ENCODE data around the gene GNB3. TPM values are rescaled to one million over a fixed set of nuclear protein-coding genes. Genes with fewer than 3 reads are reported as not detected.

GNB3 gene
- total RNA-seq, 2 donors from 2014 or later, result 0.83 to 1.5 TPM

DNA sequence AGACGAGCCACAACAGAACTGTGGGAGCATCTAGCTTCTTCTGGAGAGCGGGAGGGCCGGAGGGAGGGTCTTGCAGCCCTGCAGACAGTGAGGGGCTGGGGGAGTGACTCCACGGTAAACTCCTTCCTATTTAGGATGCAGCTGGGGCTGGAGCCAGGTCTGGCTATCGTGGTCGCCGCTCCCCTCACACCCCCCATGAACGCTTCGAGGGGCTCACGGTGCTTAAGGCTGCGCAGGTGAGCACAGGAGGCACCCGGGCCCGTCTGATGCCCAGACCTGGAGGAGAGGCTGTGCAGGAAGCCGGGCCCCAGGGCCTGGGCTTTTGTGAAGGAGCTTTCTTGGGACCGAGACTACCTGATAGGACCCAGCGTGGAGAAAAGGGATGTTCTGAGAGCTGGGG lies 3.9 kb upstream of the GNB3 start:
- peaks cover 49% of the 10 kb centered on the region for H3K36me3 ChIP-seq
- H3K27me3 ChIP-seq, result no peaks in the 10 kb centered on the region
- DNase-seq (ENCODE audit: low spot score), result no peak
- no peak overlapping the region for H3K27ac ChIP-seq
- no peak for TF ChIP-seq CTCF (IDR thresholded peaks at IDR 0.05)
- no peaks in the 10 kb centered on the region for H3K9me3 ChIP-seq
- peaks cover 0 to 10% of the 10 kb centered on the region in 2 donors for H3K4me1 ChIP-seq
- H3K4me3 ChIP-seq, result no peak overlapping the region

- no peak overlapping the region for H3K4me3 ChIP-seq
- DNase-seq (ENCODE audit: low spot score), result no peak
- peaks cover 55% of the 10 kb centered on the region for H3K36me3 ChIP-seq
- H3K27ac ChIP-seq, result no peak overlapping the region
- no peak for TF ChIP-seq CTCF (IDR thresholded peaks at IDR 0.05)
- H3K4me1 ChIP-seq, result peaks cover 0 to 10% of the 10 kb centered on the region in 2 donors
- H3K9me3 ChIP-seq, result no peaks in the 10 kb centered on the region
- no peaks in the 10 kb centered on the region for H3K27me3 ChIP-seq
Measured at GRCh38 chr12:6837370-6838060, 3.2 kb upstream of the GNB3 start.

GRCh38 chr12:6838854-6839253 lies 1.9 kb upstream of the GNB3 start:
- H3K4me3 ChIP-seq, result no peak overlapping the region
- no peaks in the 10 kb centered on the region for H3K27me3 ChIP-seq
- H3K4me1 ChIP-seq, result peaks cover 0 to 10% of the 10 kb centered on the region in 2 donors
- peaks cover 54% of the 10 kb centered on the region for H3K36me3 ChIP-seq
- DNase-seq (ENCODE audit: low spot score), result no peak
- TF ChIP-seq CTCF (IDR thresholded peaks at IDR 0.05), result no peak
- no peak overlapping the region for H3K27ac ChIP-seq
- no peaks in the 10 kb centered on the region for H3K9me3 ChIP-seq

DNA sequence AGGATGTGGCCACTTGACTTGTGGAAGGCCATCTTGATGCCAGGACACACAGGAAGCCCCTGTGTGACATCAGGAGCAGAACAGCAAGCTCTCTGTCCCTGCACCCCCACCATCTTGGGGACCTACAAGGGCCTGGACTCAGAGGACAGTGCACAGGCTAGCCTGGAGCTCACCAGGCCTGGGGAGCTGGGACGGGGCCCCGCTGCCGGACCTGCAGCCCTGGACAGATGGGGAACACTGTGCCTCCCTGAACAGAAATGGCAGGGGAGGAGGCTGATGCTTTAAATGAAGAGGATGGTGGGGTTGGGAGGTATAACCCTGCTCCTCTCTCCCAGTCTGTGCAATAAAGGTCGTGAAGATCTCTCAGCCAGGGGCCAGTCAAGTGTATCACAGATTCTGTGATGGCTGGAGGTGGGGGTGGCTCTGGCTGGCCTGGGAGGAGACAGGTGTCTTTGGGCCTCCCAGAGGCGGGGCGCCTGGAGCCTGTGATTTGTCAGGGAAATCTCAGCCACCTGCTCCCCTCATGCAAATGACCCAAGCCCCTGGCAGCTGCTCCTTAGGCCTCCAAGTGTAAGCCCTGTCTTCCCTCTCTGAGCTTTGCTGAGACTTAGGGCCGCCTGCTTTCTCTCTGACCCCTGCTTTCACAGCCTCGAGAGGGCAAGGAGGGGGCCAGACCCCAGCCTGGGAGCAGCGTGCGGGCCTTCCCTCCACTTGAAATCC lies 1.1 kb upstream of the GNB3 start:
- peaks cover 0 to 10% of the 10 kb centered on the region in 2 donors for H3K4me1 ChIP-seq
- no peak for DNase-seq (ENCODE audit: low spot score)
- peak overlapping the region in 1 of 2 donors; percentile 31 for H3K27ac ChIP-seq
- TF ChIP-seq CTCF (IDR thresholded peaks at IDR 0.05), result no peak
- H3K4me3 ChIP-seq, result no peak overlapping the region
- no peaks in the 10 kb centered on the region for H3K27me3 ChIP-seq
- no peaks in the 10 kb centered on the region for H3K9me3 ChIP-seq
- peaks cover 61% of the 10 kb centered on the region for H3K36me3 ChIP-seq

GRCh38 chr12:6840330-6840729 lies 395 bp upstream of the GNB3 start:
- H3K27me3 ChIP-seq, result no peaks in the 10 kb centered on the region
- H3K27ac ChIP-seq, result peak overlapping the region; percentile 31 to 48
- TF ChIP-seq CTCF (IDR thresholded peaks at IDR 0.05), result no peak
- no peaks in the 10 kb centered on the region for H3K9me3 ChIP-seq
- peaks cover 0 to 10% of the 10 kb centered on the region in 2 donors for H3K4me1 ChIP-seq
- DNase-seq (ENCODE audit: low spot score), result no peak
- H3K36me3 ChIP-seq, result peaks cover 68% of the 10 kb centered on the region
- no peak overlapping the region for H3K4me3 ChIP-seq

All from right atrium auricular region (tissue), 2 donors.